BLaER1 (cell line): ENCODE results near the gene MARVELD1.

ENCODE experiments used
- H3K27ac ChIP-seq: shearing (Covaris generic); formaldehyde crosslinking; 2 replicates; pipeline ENCODE4 v1.8.1; 2022
- H3K27me3 ChIP-seq: shearing (Covaris generic); formaldehyde crosslinking; 2 replicates; pipeline ENCODE4 v1.8.1; 2022
- H3K36me3 ChIP-seq: shearing (Covaris generic); formaldehyde crosslinking; 2 replicates; pipeline ENCODE4 v1.8.1; 2022
- H3K4me1 ChIP-seq: shearing (Covaris generic); formaldehyde crosslinking; 2 replicates; pipeline ENCODE4 v1.8.1; 2022
- H3K4me2 ChIP-seq: shearing (Covaris generic); formaldehyde crosslinking; 2 replicates; pipeline ENCODE4 v1.8.1; 2022
- H3K4me3 ChIP-seq: shearing (Covaris generic); formaldehyde crosslinking; 2 replicates; pipeline ENCODE4 v1.8.1; 2022
- H3K9ac ChIP-seq: shearing (Covaris generic); formaldehyde crosslinking; 2 replicates; pipeline ENCODE4 v1.8.1; 2022
- H3K9me3 ChIP-seq: shearing (Covaris generic); formaldehyde crosslinking; 2 replicates; pipeline ENCODE4 v1.8.1; 2022
- H4K20me1 ChIP-seq: shearing (Covaris generic); formaldehyde crosslinking; 2 replicates; pipeline ENCODE4 v1.8.1; 2022
- Cebpa-rat ChIP-seq: shearing (Covaris generic); IDR thresholded peaks from 2 replicates; pipeline ENCODE4 v1.8.1; 2022

The MARVELD1 gene

DNA sequence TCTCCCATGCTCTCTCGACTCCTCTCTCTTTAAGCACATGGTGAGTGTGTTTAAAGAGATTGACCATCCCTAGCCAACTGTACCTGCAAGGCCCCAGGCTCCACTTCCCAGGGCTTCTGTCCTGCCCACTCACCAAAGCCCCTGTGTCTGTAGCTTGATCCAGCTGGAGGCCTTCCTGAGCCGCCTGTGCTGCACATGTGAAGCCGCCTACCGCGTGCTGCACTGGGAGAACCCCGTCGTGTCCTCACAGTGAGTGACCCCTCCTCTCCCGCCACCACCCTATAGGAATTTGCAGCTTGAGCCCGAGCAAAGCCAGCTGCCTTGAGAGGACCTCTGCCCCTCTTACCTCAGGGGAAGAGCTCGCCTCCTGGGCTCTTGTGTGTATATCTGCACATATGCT is 34.6 kb downstream of the MARVELD1 start:
- H3K4me3 ChIP-seq = no peak overlapping the region
- peak overlapping the region; percentile 29; the same call in 1 of the 2 replicates for H3K9ac ChIP-seq
- H3K9me3 ChIP-seq = no peaks in the 10 kb centered on the region
- H3K36me3 ChIP-seq = peaks cover 99% of the 10 kb centered on the region
- no peak overlapping the region for H3K27ac ChIP-seq
- H3K27me3 ChIP-seq = no peaks in the 10 kb centered on the region
- H4K20me1 ChIP-seq = peaks cover 93% of the 10 kb centered on the region
- H3K4me1 ChIP-seq = peaks cover 6% of the 10 kb centered on the region
- no peak for TF ChIP-seq Cebpa-rat
- no peak overlapping the region for H3K4me2 ChIP-seq

- H3K9me3 ChIP-seq = no peaks in the 10 kb centered on the region
- H4K20me1 ChIP-seq = peaks cover 94% of the 10 kb centered on the region
- H3K36me3 ChIP-seq = peaks cover 99% of the 10 kb centered on the region
These were observed 39.4 kb downstream of the MARVELD1 start for GRCh38 chr10:97752956-97753355.

DNA sequence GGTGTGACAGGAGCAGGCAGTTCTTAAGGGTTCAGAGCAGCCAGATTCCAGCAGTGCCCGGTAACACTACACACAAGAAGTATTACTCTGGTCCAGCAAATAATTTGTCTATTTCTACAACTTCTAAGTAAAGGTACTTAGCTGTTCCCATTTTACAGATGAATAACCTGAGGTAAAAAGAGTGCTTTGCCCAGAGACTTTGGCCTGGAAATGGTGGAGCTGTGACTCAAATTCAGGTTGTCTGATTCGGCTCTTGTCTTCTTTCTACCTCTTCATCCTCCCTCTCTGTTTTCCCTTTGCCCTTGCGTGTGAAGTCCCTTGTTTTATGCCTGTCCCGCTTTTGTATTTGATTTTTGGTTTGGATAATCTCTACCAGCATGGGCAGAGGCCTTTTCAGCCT is 41.2 kb downstream of the MARVELD1 start:
- no peak for TF ChIP-seq Cebpa-rat
- Histone ChIP-seq H3K4me3 (no peak overlapping the region), H3K36me3 (peaks cover 100% of the 10 kb centered on the region)

More at GRCh38 chr10:97752956-97753355, 39.4 kb downstream of the MARVELD1 start:
- Histone ChIP-seq H3K4me2 (no peak overlapping the region), H3K4me1 (no peaks in the 10 kb centered on the region), H3K27me3 (no peaks in the 10 kb centered on the region), H3K4me3 (no peak overlapping the region), H3K9ac (no peak overlapping the region), H3K27ac (no peak overlapping the region)
- no peak for TF ChIP-seq Cebpa-rat

GRCh38 chr10:97755718-97756117 is 42.2 kb downstream of the MARVELD1 start:
- peaks cover 85% of the 10 kb centered on the region for H4K20me1 ChIP-seq
- peaks cover 100% of the 10 kb centered on the region for H3K36me3 ChIP-seq
- H3K4me3 ChIP-seq = no peak overlapping the region
- H3K9ac ChIP-seq = no peak overlapping the region
- H3K4me2 ChIP-seq = no peak overlapping the region
- H3K27me3 ChIP-seq = no peaks in the 10 kb centered on the region
- no peak overlapping the region for H3K27ac ChIP-seq
- H3K4me1 ChIP-seq = no peaks in the 10 kb centered on the region
- TF ChIP-seq Cebpa-rat = no peak
- no peaks in the 10 kb centered on the region for H3K9me3 ChIP-seq

More for the DNA sequence above, 41.2 kb downstream of the MARVELD1 start:
- Histone ChIP-seq H4K20me1 (peaks cover 85% of the 10 kb centered on the region), H3K4me2 (no peak overlapping the region), H3K27ac (no peak overlapping the region), H3K9me3 (no peaks in the 10 kb centered on the region), H3K4me1 (no peaks in the 10 kb centered on the region), H3K27me3 (no peaks in the 10 kb centered on the region), H3K9ac (no peak overlapping the region)

DNA sequence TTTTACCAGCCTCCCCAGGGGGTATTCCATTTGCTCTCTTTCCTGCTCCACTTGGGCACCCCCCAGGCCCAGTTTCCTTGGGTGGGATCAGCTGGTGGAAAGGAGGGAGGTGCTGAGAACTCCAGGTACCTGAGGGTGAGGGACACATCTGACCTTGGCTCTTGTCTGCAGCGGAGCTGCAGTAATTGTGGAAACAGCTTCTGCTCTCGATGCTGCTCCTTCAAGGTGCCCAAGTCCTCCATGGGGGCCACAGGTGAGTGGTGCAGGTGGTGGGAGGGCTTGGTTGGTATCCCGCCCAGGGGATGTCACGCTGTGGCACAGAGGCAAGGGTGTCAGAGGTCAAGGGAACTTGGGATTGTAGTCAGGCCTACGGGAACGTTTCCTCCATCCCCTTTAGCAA is 43.9 kb downstream of the MARVELD1 start:
- Histone ChIP-seq H4K20me1 (peaks cover 71% of the 10 kb centered on the region), H3K4me3 (no peak overlapping the region), H3K36me3 (peaks cover 100% of the 10 kb centered on the region), H3K4me2 (no peak overlapping the region), H3K4me1 (no peaks in the 10 kb centered on the region), H3K27me3 (no peaks in the 10 kb centered on the region), H3K9me3 (no peaks in the 10 kb centered on the region), H3K9ac (no peak overlapping the region), H3K27ac (no peak overlapping the region)
- TF ChIP-seq Cebpa-rat = no peak

DNA sequence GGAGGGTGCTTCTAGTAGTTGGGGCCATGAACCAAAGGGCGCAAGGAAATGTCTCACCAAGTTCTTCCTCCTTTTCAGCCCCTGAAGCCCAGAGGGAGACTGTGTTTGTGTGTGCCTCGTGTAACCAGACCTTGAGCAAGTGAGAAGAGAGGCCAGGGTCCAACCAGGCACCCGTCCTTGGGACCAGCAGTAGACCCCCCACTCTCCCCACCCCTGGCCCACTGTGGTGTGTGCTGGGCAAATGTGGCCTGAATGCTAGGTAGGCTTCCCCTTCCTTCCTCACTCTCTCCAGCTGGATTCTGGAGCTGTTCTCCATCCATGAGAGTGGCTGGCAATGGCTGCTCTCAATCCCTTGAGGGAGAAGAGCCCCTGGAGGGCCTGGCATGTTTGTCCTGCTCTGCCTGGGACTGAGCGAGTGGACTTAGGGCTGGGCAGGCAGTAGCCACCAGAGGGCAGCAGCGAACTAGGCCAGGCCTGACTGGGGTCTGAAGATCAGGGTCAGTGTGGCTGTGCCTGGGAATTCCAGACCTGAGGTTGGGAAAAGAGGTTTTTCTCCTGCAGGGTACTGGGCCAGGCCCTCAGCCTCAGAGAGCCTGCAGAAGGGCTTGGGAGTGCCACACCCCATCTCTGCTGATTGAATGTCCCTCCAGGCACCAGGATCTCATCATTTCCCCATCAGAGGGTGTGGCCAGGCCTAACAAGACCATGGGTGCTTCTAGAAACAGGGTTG is 45.8 kb downstream of the MARVELD1 start:
- peak overlapping the region; percentile 41; the same call in 1 of the 2 replicates for H3K27ac ChIP-seq
- no peak overlapping the region for H3K9ac ChIP-seq
- H3K36me3 ChIP-seq = peaks cover 87% of the 10 kb centered on the region
- H3K4me1 ChIP-seq = peaks cover 18% of the 10 kb centered on the region
- H3K9me3 ChIP-seq = no peaks in the 10 kb centered on the region
- TF ChIP-seq Cebpa-rat = no peak
- H3K4me2 ChIP-seq = no peak overlapping the region
- no peak overlapping the region for H3K4me3 ChIP-seq
- H4K20me1 ChIP-seq = peaks cover 53% of the 10 kb centered on the region
- no peaks in the 10 kb centered on the region for H3K27me3 ChIP-seq

DNA sequence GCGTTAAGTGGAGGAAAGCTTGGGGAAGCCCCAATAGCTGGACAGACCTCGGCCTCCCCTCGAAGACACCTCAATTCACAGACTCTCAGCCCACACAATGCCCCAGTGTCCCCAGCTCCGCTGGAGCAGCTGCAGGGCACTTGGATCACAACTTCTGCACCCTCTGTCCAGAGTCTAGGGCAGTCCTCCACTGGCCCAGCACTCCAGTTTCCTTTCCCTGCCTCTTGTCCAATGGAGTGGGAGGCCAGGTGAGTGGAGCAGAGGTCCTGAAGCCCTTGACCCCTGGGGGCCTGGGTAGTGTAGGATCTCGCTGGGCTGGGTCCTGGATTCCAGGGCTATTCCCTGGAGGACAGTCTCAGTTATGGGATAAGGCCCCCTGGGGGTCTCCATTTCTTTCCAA is 46.4 kb downstream of the MARVELD1 start:
- no peak for TF ChIP-seq Cebpa-rat
- no peaks in the 10 kb centered on the region for H3K9me3 ChIP-seq
- H3K36me3 ChIP-seq = peaks cover 81% of the 10 kb centered on the region
- H3K4me3 ChIP-seq = no peak overlapping the region
- peaks cover 24% of the 10 kb centered on the region for H3K4me1 ChIP-seq
- no peak overlapping the region for H3K4me2 ChIP-seq
- H3K27me3 ChIP-seq = no peaks in the 10 kb centered on the region
- no peak overlapping the region for H3K9ac ChIP-seq
- H4K20me1 ChIP-seq = peaks cover 48% of the 10 kb centered on the region
- H3K27ac ChIP-seq = no peak overlapping the region

- Histone ChIP-seq H3K36me3 (peaks cover 74% of the 10 kb centered on the region), H3K9me3 (no peaks in the 10 kb centered on the region), H3K4me2 (no peak overlapping the region), H4K20me1 (peaks cover 47% of the 10 kb centered on the region), H3K4me3 (no peak overlapping the region), H3K27me3 (no peaks in the 10 kb centered on the region), H3K27ac (no peak overlapping the region), H3K9ac (no peak overlapping the region), H3K4me1 (peaks cover 31% of the 10 kb centered on the region)
- no peak for TF ChIP-seq Cebpa-rat
These were observed 47.1 kb downstream of the MARVELD1 start for GRCh38 chr10:97760461-97761257.

GRCh38 chr10:97761331-97761865 is 47.9 kb downstream of the MARVELD1 start:
- Histone ChIP-seq H3K4me3 (no peak overlapping the region), H4K20me1 (peaks cover 39% of the 10 kb centered on the region), H3K36me3 (peaks cover 66% of the 10 kb centered on the region), H3K4me2 (no peak overlapping the region), H3K9ac (no peak overlapping the region), H3K27ac (no peak overlapping the region), H3K9me3 (no peaks in the 10 kb centered on the region), H3K4me1 (peaks cover 36% of the 10 kb centered on the region), H3K27me3 (no peaks in the 10 kb centered on the region)
- no peak for TF ChIP-seq Cebpa-rat

- Histone ChIP-seq H3K9ac (no peak overlapping the region), H3K4me2 (no peak overlapping the region), H4K20me1 (peaks cover 33% of the 10 kb centered on the region), H3K4me3 (no peak overlapping the region), H3K9me3 (no peaks in the 10 kb centered on the region), H3K27ac (no peak overlapping the region), H3K4me1 (peaks cover 36% of the 10 kb centered on the region), H3K36me3 (peaks cover 60% of the 10 kb centered on the region), H3K27me3 (no peaks in the 10 kb centered on the region)
- no peak for TF ChIP-seq Cebpa-rat
These were observed 48.5 kb downstream of the MARVELD1 start for GRCh38 chr10:97762056-97762455.
